ENCODE data around the gene HSPA1A.
"Not testable (repeated sequence)": the region's sequence is repeated elsewhere in the genome, so short reads cannot be mapped to it uniquely, and the experiment has no call there.

Gene HSPA1A

GRCh38 chr6:31781244-31782125 is 33.9 kb upstream of the HSPA1A start:
- no peak for DNase-seq (ENCODE audit: low read depth)

GRCh38 chr6:31782126-31782855 is 33.1 kb upstream of the HSPA1A start:
- DNase-seq (ENCODE audit: low read depth): no peak

DNA sequence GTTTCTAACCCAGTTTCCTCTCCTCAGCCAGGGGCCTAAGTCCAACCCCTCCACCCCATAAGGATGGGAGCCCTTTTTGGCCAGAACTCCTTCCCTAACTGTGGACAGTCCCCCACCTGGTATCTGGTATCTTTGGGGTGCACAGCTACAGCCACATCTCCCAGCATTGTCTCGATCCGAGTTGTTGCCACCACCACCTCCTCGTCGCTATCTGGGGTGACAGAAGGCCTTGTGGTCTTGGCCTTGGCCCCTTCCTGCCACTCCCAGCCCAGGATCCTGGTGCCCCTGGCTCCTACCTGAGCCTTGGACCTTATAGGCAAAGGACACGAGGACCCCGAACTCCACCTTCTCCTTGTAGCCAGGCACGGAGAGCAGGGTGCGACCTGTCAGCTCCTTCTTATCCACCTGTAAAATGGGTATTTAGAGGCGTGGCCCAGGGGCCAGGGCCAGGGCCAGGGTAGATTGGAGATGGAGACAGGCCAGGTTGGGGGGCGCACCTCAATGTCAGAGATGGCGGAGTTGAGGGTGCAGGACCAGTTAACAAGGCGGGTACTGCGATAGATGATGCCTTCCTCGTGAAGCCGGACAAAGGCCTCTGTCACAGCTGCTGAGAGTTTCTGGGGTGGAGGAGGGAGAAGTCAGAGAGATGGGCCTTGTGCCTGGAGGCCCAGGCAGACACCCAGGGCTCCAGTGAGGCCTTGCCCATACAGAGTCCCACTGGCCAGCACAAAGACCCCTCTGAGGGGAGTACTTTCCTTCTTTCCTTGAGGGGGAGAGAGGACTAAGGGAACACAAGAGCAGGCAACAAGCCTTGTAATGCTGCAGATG is 31.0 kb upstream of the HSPA1A start:
- DNase-seq (ENCODE audit: low read depth): no peak

- no peak for DNase-seq (ENCODE audit: low read depth)
Observed at GRCh38 chr6:31785475-31785874, 29.9 kb upstream of the HSPA1A start.

- DNase-seq (ENCODE audit: low read depth): no peak
Observed at GRCh38 chr6:31791324-31792089, 23.8 kb upstream of the HSPA1A start.

- no peak for DNase-seq (ENCODE audit: low read depth)
Observed at GRCh38 chr6:31792090-31792374, 23.3 kb upstream of the HSPA1A start.

DNA sequence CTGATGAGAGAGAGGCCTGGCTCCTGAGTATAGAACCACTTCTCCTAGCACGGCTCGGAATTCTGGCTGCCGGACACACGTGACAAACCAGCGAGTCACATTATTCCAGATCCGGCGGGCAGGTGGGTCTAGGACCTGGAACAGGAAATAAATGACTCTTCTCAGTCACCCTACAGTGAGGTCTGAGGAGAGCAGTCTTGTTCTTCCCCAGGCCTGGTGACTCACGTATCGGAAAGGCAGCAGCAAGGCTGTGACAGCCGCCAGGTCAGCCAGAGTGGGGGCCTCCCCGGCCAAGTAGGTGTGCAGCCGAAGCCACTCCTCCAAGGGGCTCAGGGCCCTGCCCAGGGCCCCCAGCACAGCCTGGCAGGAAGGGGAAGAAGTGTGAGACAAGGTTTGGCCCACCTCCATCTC is 22.6 kb upstream of the HSPA1A start:
- DNase-seq (ENCODE audit: low read depth): no peak

DNA sequence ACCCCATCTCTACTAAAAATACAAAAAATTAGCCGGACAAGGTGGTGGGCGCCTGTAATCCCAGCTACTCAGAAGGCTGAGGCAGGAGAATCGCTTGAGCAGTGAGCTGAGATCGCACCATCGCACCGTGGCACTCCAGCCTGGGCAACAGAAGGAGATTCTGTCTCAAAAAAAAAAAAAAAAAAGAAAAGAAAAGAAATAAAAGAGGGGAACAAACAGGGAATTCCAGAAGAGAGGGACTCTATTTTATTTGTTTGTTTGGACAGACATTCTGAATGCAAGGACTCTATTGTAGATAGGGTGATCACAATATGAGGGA is 21.5 kb upstream of the HSPA1A start:
- DNase-seq (ENCODE audit: low read depth): not testable (repeated sequence)

DNA sequence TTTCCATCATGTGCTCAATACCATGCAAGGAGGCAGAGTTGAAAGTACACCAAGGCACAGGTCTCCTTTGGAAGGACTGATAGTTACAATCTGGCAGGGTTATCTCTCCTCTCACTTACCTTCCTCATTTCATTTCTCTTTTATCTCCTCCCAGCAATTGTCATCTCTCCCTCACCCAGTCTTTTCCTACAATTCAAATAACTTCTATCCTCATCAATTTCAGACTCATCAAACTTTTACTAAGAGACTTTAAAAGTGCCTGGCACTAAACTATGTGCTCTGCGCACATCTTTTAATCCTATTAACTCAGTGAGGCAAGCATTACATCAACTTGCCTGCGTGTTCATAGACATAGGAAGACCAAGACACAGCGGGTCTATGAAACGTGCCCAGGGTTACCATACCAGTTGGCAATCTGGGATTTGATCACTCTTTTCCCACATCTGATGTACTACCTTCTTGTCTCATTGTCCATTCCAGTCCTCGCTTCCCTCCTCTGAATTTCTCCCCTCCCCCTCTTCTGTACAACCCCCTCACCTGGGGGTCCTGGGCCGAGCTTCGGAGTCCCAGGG is 21.0 kb upstream of the HSPA1A start:
- no peak for DNase-seq (ENCODE audit: low read depth)

- DNase-seq (ENCODE audit: low read depth): no peak
Observed at GRCh38 chr6:31794866-31795615, 20.3 kb upstream of the HSPA1A start.

GRCh38 chr6:31795616-31796298 is 19.6 kb upstream of the HSPA1A start, which contains the start of gene VARS1:
TSS of gene VARS1 (minus strand) at chr6:31795752. CDS start at chr6:31795217, 535 bp downstream.
- DNase-seq (ENCODE audit: low read depth): peak; percentile 86

DNA sequence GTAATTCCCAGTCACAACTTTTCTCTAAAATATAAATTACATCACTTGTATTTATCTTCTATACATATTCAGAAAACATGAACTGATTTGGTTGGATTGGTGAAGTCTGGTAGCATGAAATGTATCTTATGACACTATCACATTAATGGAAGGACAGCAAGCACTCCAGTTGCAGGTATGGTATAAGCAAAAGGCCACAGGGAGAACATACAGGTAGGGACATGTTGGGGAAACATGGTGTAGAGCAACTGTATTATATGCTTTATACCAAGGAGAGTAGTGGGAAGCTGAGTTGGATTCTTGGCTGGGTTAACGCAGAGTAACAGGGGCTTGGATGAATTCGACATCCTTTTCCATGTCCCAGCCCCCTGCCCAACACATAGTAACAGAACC is 18.4 kb upstream of the HSPA1A start:
- no peak for DNase-seq (ENCODE audit: low read depth)

GRCh38 chr6:31797588-31797987 is 17.8 kb upstream of the HSPA1A start:
- no peak for DNase-seq (ENCODE audit: low read depth)

GRCh38 chr6:31799781-31800180 is 15.6 kb upstream of the HSPA1A start:
- no peak for DNase-seq (ENCODE audit: low read depth)

DNA sequence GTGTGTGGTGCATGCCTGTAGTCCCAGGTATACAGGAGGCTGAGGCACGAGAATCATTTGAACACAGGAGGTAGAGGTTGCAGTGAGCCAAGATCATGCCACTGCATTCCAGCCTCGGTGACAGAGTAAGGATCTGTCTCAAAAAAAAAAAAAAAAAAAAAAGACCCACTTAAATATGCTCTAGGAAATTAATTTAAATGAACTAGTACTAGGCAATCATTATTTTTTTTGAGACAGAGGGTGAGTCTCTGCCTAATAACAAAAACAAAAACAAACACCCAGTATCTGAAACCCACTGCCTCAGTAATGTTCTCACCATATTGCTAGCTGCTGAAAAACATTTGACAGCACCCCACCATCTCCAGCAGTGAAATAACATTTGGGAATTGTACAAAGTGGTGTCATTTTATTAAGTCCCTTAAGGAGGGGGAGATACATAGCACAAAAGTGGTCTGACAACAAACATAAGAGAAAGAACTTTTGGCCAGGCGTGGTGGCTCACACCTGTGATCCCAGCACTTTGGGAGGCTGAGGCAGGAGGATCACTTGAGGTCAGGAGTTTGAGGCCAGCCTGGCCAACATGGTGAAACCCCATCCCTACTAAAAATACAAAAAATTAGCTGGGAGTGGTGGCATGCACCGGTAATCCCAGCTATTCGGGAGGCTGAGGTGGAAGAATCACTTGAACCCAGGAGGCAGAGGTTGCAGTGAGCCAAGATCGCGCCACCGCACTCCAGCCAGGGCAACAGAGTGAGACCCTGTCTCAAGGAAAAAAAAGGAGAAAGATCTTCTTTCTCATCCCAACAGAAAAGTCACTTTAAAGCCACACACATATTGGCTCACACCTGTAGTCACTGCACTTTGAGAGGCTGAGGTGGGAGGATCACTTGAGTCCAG is 14.1 kb upstream of the HSPA1A start:
- not testable (repeated sequence) for DNase-seq (ENCODE audit: low read depth)

DNA sequence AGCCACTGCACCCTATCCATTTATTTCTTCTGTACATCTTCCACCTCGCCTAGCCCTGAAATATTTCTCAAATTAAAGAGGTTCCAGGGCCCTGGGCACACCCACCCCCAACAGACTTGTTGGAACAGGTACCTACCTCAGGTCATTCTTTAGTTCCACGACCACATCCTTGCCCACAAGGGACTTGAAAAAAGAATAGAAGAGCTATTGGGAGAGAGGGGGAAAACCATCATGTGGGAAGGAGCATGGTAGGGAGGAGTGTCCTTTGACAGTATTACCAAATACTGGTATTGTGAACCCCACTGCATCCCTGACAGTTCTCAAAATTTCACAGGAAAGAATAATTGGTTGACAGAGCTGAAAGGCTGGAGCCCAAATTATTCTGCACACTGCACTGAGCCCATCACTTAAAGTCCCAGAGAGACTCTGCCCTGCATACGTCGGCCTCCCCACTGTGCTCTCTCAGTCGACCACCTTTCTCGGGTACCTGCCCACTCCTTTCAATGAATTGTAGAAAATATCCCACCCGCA is 9.3 kb upstream of the HSPA1A start:
- no peak for DNase-seq (ENCODE audit: low read depth)

GRCh38 chr6:31806470-31807272 is 8.7 kb upstream of the HSPA1A start, which contains the start of gene LSM2:
TSS of gene LSM2 (minus strand) at chr6:31806966. CDS start at chr6:31806757, 209 bp downstream.
- peak; percentile 96 for DNase-seq (ENCODE audit: low read depth)

DNA sequence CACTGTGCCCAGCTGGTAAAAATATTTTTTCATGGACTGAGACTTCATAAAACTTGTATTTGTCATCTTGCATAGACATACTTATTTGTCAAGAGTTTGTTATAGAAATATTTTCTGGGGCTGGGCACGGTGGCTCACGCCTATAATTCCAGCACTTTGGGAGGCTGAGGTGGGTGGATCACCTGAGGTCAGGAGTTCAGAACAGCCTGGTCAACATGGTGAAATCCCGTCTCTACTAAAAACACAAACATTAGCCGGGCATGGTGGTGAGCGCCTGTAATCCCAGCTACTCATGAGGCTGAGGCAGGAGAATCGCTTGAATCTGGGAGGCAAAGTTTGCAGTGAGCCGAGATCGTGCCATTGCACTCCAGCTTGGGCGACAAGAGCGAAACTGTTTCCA is 6.7 kb upstream of the HSPA1A start:
- not testable (repeated sequence) for DNase-seq (ENCODE audit: low read depth)
